HG02763 (cell line): ENCODE measurements around the gene RNU1-4.
A peak's percentile ranks its signal among the peaks of the same experiment; 100 is the strongest.
"Not testable (repeated sequence)": the region's sequence is repeated elsewhere in the genome, so short reads cannot be mapped to it uniquely, and the experiment has no call there.

Source experiments
- ATAC-seq: cut with Tn5 transposase; IDR thresholded peaks from one replicate; pipeline ENCODE4 v1.9.1; 2021; ENCODE audit warnings: mild to moderate bottlenecking, moderate library complexity; ENCODE audit not compliant: unreplicated experiment

RNU1-4 gene

GRCh38 chr1:16725439-16726245, 14.7 kb upstream of the RNU1-4 start:
- not testable (repeated sequence) for ATAC-seq

DNA sequence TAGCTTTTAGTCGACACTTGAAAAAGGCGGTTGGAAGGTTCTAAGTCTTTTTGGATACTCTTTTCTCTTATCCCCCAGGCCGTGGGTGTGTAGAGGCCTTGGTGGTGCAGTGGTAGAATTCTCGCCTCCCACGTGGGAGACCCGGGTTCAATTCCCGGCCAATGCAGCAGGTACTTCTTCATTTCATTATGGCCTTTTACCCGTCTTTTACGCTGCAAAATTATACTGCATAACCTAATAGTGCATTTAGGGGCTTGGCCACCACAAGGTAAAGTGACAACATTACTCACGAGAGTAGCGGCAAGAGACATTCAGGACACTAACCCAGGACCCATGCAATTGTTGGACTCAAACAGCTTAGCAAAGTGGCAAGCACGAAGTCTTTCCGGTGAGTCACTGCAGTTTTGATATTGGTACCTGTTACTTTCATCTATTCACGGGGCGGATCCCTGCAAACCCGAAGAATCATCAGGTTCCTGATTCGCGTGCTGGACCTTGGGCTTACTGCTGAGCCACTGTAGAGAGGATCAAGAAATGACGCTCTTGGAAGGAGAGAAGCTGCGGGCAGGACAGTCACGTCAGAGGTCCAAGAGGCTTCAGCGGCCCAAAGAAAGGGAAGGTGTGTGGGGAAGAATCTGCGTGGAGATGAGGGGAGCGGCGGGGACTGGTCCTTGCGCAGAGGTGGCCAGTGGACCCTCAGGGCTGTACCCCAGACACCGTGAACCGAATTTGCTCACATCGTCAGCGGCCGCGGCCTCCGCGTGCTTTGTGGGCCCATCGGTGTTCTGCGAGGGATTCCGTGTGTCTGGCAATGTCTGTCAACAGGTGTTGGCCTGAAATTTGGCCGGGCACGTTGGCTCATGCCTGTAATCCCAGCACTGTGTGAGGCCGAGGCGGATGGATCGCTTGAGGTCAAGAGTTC, 12.9 kb upstream of the RNU1-4 start:
- no peak for ATAC-seq

DNA sequence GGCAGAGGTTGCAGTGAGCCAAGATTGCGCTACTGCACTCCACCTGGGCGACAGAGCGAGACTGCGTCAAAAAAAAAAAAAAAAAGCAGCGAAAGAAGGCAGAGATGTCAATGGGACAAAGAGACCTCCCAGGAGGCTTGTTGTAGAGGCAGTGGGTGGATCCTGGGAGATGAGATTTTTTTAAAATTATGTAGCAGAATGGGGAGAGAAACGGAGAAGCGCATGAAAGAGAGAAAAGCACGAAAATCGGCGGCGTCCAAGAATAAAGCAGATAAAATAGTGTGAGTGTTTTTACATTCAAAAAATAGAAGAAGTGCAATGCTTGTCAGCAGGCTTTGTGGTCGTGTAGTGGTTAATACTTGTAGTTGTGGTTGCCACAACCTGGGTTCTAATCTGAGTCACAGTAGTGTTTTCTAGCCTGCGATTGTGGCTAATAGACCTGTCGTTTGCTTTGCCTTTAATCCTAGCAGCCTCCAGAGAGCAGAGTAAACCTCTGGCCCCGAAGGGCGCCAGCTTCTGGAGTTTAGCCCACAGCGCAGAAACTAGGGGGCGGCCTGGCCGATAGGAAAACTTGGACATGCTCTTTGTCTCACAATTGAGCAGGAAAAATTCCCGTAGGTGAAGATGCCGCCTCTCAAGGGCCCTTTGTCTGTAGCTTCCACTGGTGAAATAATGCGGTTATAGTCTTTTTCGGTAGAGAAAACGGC, 11.9 kb upstream of the RNU1-4 start:
- peak; percentile 66 for ATAC-seq

- ATAC-seq = not testable (repeated sequence)
Observed at GRCh38 chr1:16732254-16732896, 7.9 kb upstream of the RNU1-4 start.

DNA sequence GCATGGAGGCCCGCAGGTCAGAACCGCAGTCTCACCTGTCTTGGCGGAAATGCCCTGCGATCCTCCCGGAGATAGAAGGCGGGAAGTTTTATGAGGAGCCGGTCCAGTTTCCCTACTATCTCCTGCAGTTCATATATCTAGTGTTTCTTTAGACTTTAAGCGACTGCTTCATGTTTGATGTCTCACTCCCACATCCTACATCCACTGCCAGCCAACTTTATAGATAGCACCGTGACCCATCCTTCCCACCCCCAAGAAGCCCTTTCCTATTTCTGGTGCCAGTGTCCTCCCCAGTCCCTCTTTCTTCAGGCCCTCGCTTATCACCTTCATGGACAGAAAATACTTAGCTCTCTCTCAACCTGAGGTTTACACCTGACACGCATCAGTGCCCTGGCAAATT, 914 bp downstream of the RNU1-4 start:
- ATAC-seq = not testable (repeated sequence)

DNA sequence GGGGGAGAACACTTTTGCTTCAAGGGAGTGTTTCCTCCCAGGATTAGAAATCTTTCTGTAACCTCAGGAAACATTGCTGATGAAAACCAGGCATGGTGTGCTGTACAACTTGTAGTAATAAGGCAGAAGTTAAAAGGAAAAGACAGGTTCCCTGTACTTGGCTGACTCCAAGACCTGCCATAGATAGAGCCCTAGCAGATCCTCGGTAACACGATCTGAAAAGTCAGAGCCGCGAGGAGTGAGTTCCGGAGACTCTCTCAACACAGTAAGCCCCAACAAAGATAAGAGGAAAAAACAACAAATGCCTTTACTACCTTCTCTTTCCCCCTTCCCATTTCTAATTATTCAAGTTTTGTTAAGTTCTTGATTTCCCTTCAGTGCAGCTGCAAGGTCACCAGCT, 7.3 kb downstream of the RNU1-4 start:
- ATAC-seq = not testable (repeated sequence)

DNA sequence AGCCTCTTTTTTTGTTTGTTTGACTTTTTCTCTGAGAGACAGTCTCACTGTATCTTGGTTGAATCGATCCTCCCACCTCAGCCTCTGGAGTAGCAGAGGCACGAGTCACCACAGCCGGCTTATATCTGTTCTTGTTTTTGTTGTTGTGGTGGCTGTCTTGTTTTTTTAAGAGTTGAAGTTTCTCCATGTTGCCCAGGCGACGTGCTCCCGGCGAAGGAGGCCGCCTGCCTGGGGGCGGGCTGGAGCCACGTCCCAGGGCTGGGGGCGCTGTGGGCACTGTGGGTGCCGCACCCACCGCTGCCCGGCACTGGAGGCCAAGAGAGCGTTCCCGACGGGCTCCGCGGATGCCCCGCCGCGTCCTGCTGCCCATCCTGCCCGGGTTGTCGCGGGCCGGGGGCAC, 8.4 kb downstream of the RNU1-4 start:
- not testable (repeated sequence) for ATAC-seq

DNA sequence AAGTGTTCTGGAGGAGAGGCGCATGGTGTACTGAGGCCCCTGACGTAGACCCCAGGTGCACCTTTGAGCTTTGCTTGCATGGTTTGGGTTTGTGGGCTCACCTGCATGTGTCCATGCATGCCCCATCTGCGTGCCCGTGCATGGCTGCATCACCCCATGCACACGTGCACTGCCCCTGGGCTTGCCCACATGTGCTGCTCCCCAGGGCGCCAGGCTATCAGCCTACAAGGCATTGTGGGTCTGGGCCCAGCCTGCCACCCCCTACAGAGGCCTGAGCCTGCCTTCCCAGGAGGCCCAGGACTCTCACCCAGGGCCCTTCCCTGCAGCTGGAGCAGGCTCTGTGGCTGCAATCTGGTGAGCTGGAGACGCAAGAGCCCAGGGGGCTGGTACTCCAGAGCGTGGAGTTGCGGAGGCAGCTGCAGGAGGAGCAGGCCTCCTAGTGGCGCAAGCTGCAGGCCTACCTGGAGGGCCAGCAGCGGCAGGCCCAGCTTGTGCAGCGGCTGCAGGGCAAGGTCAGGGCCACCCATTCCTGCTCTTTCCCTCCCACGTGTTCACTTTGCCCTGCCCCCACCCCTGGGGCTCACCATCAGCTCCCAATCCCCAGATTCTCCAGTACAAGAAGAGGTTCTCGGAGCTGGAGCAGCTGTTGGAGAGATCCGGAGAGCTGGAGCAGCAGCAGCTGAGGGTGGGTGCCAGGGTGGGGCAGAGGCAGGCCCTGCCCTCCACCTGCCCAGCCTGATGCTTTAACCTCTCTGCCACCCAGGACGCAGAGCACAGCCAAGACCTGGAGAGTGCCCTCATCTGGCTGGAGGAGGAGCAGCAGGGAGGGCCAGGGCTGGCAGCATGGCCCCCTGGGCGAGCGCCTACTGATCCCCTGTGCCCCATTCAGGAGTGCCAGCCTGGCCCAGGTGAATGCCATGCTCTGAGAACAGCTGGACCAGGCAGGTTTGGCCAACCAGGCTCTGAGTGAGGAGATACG, 9.9 kb downstream of the RNU1-4 start:
- not testable (repeated sequence) for ATAC-seq

GRCh38 chr1:16752770-16753169, 12.5 kb downstream of the RNU1-4 start:
- not testable (repeated sequence) for ATAC-seq

GRCh38 chr1:16755385-16755784, 15.1 kb downstream of the RNU1-4 start:
- not testable (repeated sequence) for ATAC-seq

GRCh38 chr1:16755932-16756331, 15.6 kb downstream of the RNU1-4 start:
- not testable (repeated sequence) for ATAC-seq

GRCh38 chr1:16757574-16757973, 17.3 kb downstream of the RNU1-4 start:
- not testable (repeated sequence) for ATAC-seq

GRCh38 chr1:16758060-16758459, 17.7 kb downstream of the RNU1-4 start:
- not testable (repeated sequence) for ATAC-seq

GRCh38 chr1:16759041-16759493, 18.8 kb downstream of the RNU1-4 start:
- ATAC-seq = not testable (repeated sequence)

- ATAC-seq = not testable (repeated sequence)
Observed at GRCh38 chr1:16759650-16760455, 19.5 kb downstream of the RNU1-4 start.

DNA sequence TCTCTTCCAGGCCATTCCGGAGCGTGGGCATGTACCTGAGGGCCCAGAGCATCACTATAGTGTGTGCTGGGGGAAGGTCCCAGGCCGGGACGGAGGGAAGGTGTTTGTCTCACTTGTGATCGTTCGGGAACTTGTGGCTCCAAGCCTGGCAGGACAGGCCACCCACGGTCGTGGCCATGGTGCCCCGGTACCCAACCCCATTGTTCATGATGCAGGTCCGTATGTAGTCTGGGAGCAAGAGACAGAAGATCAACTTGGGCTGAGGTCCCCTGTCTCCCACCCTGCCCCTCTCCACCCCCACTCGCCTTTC, 20.1 kb downstream of the RNU1-4 start:
- not testable (repeated sequence) for ATAC-seq

DNA sequence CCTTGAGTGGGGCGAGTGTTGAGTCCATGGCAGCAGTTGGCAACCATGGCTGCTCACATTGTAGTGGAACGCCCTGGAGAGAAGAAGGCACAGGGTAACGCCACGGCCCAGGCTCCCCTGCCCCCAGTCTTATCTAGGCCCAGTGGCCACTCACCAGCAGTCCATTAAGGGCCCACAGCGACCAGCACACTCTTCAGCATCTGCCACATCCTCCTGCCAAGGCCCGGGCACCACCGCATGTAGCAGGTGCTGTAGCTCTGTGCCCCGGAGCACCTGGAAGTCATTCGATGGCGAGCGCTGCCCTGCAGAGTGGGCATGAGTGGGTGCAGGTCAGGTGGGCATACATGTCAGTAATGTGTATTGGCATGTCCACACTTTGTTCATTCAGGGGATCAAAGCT, 20.5 kb downstream of the RNU1-4 start:
- not testable (repeated sequence) for ATAC-seq

DNA sequence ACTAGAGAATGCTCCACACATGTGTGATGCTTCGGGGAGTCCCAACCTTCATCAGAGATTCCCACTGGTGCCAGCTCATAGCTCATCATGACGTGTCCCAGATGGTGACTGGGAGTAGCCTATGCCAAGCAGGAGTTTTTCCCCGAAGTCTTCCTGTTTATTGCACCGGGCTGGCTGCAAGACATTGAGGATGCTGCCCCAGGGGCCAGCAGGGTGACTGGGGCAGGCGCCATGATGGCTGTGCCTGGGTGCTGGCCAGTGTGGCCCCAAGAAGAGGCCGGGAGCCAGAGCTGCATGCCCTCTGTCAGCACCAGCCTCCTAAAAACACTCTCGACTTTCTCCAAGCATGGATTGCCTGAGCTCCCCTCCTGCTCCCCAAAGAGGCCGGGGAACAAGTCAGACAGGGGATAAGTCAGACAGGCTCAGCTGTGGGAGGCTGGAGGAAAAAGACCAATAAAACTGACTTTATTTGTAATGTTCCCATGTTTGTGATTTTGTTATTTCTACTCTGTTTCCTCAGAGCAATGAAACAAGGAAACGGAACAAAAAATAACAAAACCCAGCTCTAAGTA, 24.0 kb downstream of the RNU1-4 start:
- not testable (repeated sequence) for ATAC-seq
